Ovary (tissue), 3 donors: ENCODE data around the gene TEX29.

Source experiments
- EP300 ChIP-seq: sonication (generic); formaldehyde crosslinking; IDR thresholded peaks from one replicate; pipeline ENCODE4 v1.6.1; 2017; ENCODE audit warnings: antibody characterized with exemption
- TF ChIP-seq, protein P1 (sequence below), 3 donors: fragments of 450-650 bp in 2 of 3; fragments of 200-600 bp in 1 of 3; IDR thresholded peaks; one replicate each; pipeline versions ENCODE4 v1.5.1 to v1.8.0; 2016 to 2022; ENCODE audit warnings: antibody characterized with exemption in 3 of 3, mild to moderate bottlenecking in 1 of 3
- donor health status: DM: no; HTN: no; CAD: no.

DNA sequence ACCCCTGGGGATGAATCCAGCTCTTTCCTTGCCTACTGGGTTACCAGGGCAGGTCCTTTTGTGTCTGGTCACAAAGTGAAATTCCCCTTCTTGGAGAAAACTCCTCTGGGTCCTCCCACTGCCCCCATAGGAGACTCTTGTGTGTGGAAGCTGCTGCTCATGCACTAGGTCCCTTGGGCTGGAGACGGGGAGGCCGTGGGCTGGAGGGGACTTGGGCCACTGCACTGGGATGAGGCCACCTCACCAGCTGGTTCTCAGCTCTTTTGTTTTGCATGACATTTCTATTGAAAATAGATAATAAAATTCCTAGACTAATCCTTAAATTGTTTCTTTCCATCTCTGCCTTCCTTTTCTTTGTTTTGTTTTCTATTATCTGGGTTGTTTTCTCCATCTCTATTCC lies 62.4 kb downstream of the TEX29 start:
- TF ChIP-seq, protein P1, sequence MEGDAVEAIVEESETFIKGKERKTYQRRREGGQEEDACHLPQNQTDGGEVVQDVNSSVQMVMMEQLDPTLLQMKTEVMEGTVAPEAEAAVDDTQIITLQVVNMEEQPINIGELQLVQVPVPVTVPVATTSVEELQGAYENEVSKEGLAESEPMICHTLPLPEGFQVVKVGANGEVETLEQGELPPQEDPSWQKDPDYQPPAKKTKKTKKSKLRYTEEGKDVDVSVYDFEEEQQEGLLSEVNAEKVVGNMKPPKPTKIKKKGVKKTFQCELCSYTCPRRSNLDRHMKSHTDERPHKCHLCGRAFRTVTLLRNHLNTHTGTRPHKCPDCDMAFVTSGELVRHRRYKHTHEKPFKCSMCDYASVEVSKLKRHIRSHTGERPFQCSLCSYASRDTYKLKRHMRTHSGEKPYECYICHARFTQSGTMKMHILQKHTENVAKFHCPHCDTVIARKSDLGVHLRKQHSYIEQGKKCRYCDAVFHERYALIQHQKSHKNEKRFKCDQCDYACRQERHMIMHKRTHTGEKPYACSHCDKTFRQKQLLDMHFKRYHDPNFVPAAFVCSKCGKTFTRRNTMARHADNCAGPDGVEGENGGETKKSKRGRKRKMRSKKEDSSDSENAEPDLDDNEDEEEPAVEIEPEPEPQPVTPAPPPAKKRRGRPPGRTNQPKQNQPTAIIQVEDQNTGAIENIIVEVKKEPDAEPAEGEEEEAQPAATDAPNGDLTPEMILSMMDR (IDR thresholded peaks at IDR 0.05), result no peak
- no peak for TF ChIP-seq EP300
